Osteoblast (primary cell): ENCODE data around the gene ENPP7. TPM values are rescaled to one million over a fixed set of nuclear protein-coding genes. Genes with fewer than 3 reads are reported as not detected.

Source experiments
- DNase-seq: peaks from one replicate; pipeline ENCODE4 v3.0.0; 2011; ENCODE audit warnings: low spot score, mixed read lengths; ENCODE audit not compliant: insufficient read length; ENCODE audit errors: missing footprints
- H2AFZ ChIP-seq: 2 replicates; pipeline ENCODE4 v1.6.0; 2011; ENCODE audit warnings: mild to moderate bottlenecking, low read length
- H3K27ac ChIP-seq: 2 replicates; pipeline ENCODE4 v1.5.1; 2011; ENCODE audit warnings: mild to moderate bottlenecking, low read depth, low read length, moderate library complexity
- H3K27me3 ChIP-seq: 2 replicates; pipeline ENCODE4 v1.6.0; 2012; ENCODE audit warnings: mild to moderate bottlenecking, control low read depth, inconsistent platforms, low read length, moderate library complexity; ENCODE audit not compliant: insufficient read depth
- H3K36me3 ChIP-seq: 2 replicates; pipeline ENCODE4 v1.5.1; 2011; ENCODE audit warnings: mild to moderate bottlenecking, low read length, control low read depth, moderate library complexity; ENCODE audit not compliant: insufficient read depth
- H3K4me1 ChIP-seq: 2 replicates; pipeline ENCODE4 v1.5.1; 2011; ENCODE audit warnings: mild to moderate bottlenecking, low read length, control low read depth, moderate library complexity; ENCODE audit not compliant: insufficient read depth
- H3K4me2 ChIP-seq: 2 replicates; pipeline ENCODE4 v1.6.0; 2011; ENCODE audit warnings: mild to moderate bottlenecking, low read length; ENCODE audit not compliant: insufficient read depth
- H3K4me3 ChIP-seq: fragments of 200-600 bp; sonication (generic); 3 replicates; pipeline ENCODE4 v1.5.1; 2012; ENCODE audit warnings: mild to moderate bottlenecking, low read length, inconsistent platforms; ENCODE audit not compliant: insufficient read depth
- H3K79me2 ChIP-seq: 2 replicates; pipeline ENCODE4 v1.6.0; 2012; ENCODE audit warnings: mild to moderate bottlenecking, low read length, control low read depth, inconsistent platforms; ENCODE audit not compliant: insufficient read depth
- H3K9me3 ChIP-seq: 2 replicates; pipeline ENCODE4 v1.5.1; 2011; ENCODE audit warnings: low read depth, low read length, control low read depth
- H4K20me1 ChIP-seq: 2 replicates; pipeline ENCODE4 v1.6.0; 2012; ENCODE audit warnings: mild to moderate bottlenecking, low read length, control low read depth; ENCODE audit not compliant: insufficient read depth
- total RNA-seq: library from RNA; depleted of rRNA; stranded (reverse); fragments of >200 nt; gene quantifications from 2 replicates; pipeline ENCODE4 v1.2.3, GENCODE V29; 2012
- TF ChIP-seq, protein P1 (sequence below): IDR thresholded peaks from 2 replicates; pipeline ENCODE4 v1.5.1; 2011; ENCODE audit warnings: mild to moderate bottlenecking, low read depth, low read length, moderate library complexity; ENCODE audit errors: extremely low read depth

Gene ENPP7
- total RNA-seq, 1 donor, result not detected

GRCh38 chr17:79728908-79729471, 1.8 kb upstream of the ENPP7 start:
- TF ChIP-seq, protein P1, sequence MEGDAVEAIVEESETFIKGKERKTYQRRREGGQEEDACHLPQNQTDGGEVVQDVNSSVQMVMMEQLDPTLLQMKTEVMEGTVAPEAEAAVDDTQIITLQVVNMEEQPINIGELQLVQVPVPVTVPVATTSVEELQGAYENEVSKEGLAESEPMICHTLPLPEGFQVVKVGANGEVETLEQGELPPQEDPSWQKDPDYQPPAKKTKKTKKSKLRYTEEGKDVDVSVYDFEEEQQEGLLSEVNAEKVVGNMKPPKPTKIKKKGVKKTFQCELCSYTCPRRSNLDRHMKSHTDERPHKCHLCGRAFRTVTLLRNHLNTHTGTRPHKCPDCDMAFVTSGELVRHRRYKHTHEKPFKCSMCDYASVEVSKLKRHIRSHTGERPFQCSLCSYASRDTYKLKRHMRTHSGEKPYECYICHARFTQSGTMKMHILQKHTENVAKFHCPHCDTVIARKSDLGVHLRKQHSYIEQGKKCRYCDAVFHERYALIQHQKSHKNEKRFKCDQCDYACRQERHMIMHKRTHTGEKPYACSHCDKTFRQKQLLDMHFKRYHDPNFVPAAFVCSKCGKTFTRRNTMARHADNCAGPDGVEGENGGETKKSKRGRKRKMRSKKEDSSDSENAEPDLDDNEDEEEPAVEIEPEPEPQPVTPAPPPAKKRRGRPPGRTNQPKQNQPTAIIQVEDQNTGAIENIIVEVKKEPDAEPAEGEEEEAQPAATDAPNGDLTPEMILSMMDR, result no peak
- peak overlapping the region; percentile 64 for H3K4me3 ChIP-seq
- peak overlapping the region; percentile 100 for H2AFZ ChIP-seq
- peaks cover 3% of the 10 kb centered on the region for H3K4me1 ChIP-seq
- no peak overlapping the region for H3K27ac ChIP-seq
- peak overlapping the region; percentile 76 for H3K4me2 ChIP-seq
- no peaks in the 10 kb centered on the region for H3K79me2 ChIP-seq
- peak; percentile 56 for DNase-seq
- H4K20me1 ChIP-seq, result no peaks in the 10 kb centered on the region
- H3K36me3 ChIP-seq, result no peaks in the 10 kb centered on the region
- no peaks in the 10 kb centered on the region for H3K9me3 ChIP-seq
- H3K27me3 ChIP-seq, result no peaks in the 10 kb centered on the region

DNA sequence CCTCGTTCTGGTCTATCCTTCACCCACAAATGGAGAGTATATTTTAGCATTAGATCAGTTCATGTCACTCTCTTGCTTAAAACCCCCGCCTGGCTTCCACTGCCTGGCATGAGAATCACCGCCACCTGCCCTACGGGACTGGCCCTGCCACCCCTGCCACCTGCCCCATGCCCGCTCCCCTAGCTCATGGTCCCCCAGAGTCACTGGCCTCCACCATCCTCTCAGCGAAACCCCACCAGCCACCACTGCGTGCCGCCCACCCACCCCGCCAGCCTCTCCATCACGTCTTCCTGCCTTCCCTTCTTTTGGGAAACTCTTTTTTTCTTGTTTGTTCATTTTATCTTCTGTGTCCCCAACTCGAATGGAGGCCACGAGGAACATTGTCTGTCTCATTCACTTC, 982 bp upstream of the ENPP7 start:
- Histone ChIP-seq H3K4me1 (peaks cover 3% of the 10 kb centered on the region), H3K79me2 (no peaks in the 10 kb centered on the region), H3K27me3 (no peaks in the 10 kb centered on the region), H3K4me2 (no peak overlapping the region), H3K27ac (no peak overlapping the region), H3K9me3 (no peaks in the 10 kb centered on the region), H3K4me3 (no peak overlapping the region), H4K20me1 (no peaks in the 10 kb centered on the region), H2AFZ (no peak overlapping the region), H3K36me3 (no peaks in the 10 kb centered on the region)
- DNase-seq, result peak; percentile 4
- TF ChIP-seq, protein P1, result no peak

GRCh38 chr17:79730437-79730768, 340 bp upstream of the ENPP7 start:
- no peaks in the 10 kb centered on the region for H3K27me3 ChIP-seq
- peaks cover 3% of the 10 kb centered on the region for H3K4me1 ChIP-seq
- no peak overlapping the region for H2AFZ ChIP-seq
- H4K20me1 ChIP-seq, result no peaks in the 10 kb centered on the region
- TF ChIP-seq, protein P1, result no peak
- no peak for DNase-seq
- no peaks in the 10 kb centered on the region for H3K79me2 ChIP-seq
- H3K9me3 ChIP-seq, result no peaks in the 10 kb centered on the region
- H3K36me3 ChIP-seq, result no peaks in the 10 kb centered on the region
- H3K4me3 ChIP-seq, result no peak overlapping the region
- no peak overlapping the region for H3K4me2 ChIP-seq
- H3K27ac ChIP-seq, result no peak overlapping the region

DNA sequence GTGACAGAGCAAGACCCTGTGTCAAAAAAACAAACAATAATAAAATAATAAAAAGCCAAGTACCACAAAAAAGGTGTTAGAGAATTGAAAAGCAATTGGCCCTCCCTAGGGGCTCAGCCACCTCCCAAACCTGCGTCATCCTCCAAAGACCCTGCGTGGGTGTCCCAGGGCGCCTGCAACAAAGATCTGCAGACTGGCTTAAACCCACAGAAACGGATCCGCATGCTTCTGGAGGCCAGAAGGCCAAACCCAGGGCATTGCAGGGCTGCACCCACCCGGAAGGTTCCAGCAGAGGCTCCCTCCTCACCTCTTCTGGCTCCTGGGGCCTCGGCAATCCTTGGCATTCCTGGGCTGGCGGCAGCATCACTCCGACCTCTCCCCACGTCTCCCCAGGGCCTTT, 1.5 kb downstream of the ENPP7 start:
- TF ChIP-seq, protein P1, result no peak
- no peak overlapping the region for H2AFZ ChIP-seq
- no peaks in the 10 kb centered on the region for H4K20me1 ChIP-seq
- no peaks in the 10 kb centered on the region for H3K9me3 ChIP-seq
- peak; percentile 36 for DNase-seq
- H3K4me3 ChIP-seq, result no peak overlapping the region
- H3K27me3 ChIP-seq, result no peaks in the 10 kb centered on the region
- H3K79me2 ChIP-seq, result no peaks in the 10 kb centered on the region
- no peaks in the 10 kb centered on the region for H3K36me3 ChIP-seq
- H3K27ac ChIP-seq, result no peak overlapping the region
- no peak overlapping the region for H3K4me2 ChIP-seq
- H3K4me1 ChIP-seq, result peaks cover 3% of the 10 kb centered on the region
